ENCODE results near the gene CLEC3B. TPM values are rescaled to one million over a fixed set of nuclear protein-coding genes. Genes with fewer than 3 reads are reported as not detected.

CLEC3B gene
- polyA plus RNA-seq, 3 donors = 14.3 to 202 (median 97.2) TPM

DNA sequence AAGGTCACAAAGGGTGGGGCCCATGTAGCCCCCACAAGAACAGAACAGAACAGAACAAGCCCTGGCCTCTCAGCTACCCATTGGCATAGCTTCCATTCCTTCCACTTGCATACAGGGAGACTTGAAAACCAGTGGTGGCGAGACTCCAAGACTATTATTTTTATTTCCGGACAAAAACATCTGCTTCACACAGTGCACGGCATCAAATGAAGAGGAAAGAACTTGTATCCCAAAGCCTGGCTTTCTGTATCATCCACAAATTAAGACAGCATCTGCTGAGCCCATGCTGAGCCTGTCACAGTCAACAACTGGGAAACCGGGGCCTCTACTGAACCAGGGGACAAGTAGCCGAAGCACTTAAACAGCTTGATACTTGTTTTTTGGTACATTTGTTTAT lies 56.0 kb downstream of the CLEC3B start:
- 73 to 86% (median 77%) methylated on average over 5 of the region's 5 CpGs for WGBS, 3 donors
- no peak overlapping the region for H3K27ac ChIP-seq (ENCODE audit: low read depth, low read length)

GRCh38 chr3:45083023-45083422 lies 56.9 kb downstream of the CLEC3B start:
- H3K27ac ChIP-seq (ENCODE audit: low read depth, low read length) = no peak overlapping the region
- WGBS, 3 donors = 78 to 95% (median 85%) methylated on average over 6 of the region's 6 CpGs

DNA sequence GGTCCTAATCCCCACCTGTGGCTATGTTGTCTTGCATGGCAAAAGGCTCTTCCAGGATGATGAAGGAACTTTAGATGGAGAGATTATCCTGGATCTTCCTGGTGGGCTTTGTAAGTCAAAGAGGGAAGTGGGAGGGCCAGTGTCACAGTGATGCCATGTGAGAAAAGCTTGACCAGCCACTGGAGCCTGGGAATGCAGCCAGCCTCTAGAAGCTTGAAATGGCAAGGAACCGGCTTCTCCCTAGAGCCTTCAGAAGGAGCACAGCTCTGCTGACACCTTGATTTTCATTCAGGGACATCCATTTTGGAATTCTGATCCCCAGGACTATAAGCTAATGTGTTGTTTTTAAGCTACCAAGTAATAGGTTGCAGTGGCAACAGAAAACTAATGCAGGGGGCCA lies 58.3 kb downstream of the CLEC3B start:
- no peak overlapping the region for H3K27ac ChIP-seq (ENCODE audit: low read depth, low read length)
- 56 to 72% (median 58%) methylated on average over 1 of the region's 1 CpG for WGBS, 3 donors

DNA sequence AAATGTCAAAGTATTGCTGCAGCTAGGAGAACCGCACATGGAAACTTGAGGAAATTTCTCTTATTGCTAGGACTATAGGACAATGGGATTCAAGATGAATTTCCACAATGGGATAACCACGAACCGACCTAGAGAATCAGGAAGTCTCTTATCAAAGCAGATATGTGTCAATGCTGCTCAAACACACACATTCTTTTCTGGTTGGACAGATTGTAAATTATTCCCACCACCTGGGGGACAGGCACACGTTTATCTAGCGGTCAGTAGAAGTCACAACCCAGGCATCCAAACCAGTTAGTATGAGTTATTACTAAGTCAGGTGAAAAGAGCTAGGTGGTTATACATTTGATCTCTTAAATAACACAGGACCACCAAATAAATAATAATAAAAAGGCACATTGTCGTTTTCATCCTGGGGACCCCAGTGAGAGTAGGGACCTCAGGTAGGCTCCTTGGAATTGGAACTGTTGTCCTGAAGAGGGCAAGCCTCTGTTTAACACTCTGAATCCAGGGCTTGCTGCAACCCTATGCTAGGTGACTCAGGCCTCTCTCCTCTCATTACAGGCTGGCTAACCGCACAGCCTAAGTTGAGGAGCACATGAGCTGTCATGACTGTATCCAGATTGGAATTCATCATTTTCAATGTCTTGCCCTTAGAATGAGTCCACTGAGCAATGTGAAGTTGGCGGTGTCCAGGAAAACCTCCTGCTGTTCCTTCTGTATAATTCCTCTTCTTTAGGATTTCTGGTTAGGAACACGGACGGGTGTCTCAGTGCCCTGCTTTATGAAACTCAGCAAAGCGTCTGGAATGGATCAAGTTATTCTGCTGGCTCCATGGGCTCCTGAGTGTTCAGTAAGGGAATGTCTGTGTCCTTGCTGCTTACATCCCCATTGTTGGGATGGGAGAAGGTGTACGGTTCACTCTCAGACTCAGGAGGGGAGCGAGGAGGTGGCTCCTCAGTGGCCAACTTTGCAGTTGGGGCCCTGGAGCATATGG lies 59.0 kb downstream of the CLEC3B start:
- WGBS, 3 donors = 73 to 78% (median 75%) methylated on average over 13 of the region's 13 CpGs
- H3K27ac ChIP-seq (ENCODE audit: low read depth, low read length) = no peak overlapping the region

Other genes with a start within 250 kb of the CLEC3B start
- gene TMEM42, start 164.4 kb upstream of the CLEC3B start, polyA plus RNA-seq = 10 to 100 TPM; 10.5 to 19.2 (median 12.9) TPM
- under 1 TPM in 1 of 3 donors, not detected in 2; 0.22 TPM for gene TGM4, start 151.7 kb upstream of the CLEC3B start, polyA plus RNA-seq
- gene ZDHHC3, start 50.1 kb upstream of the CLEC3B start, polyA plus RNA-seq = 10 to 100 TPM; 17.6 to 57.5 (median 48.1) TPM
- 10 to 100 TPM; 17.1 to 24.1 (median 22.8) TPM for gene EXOSC7, start 50.1 kb upstream of the CLEC3B start, polyA plus RNA-seq
- 1 to 10 TPM in 2 of 3 donors, under 1 TPM in 1; 0.34 to 4.6 (median 1.8) TPM for gene CDCP1, start 120.1 kb downstream of the CLEC3B start, polyA plus RNA-seq
- gene TMEM158, start 200.0 kb downstream of the CLEC3B start, polyA plus RNA-seq = 1 to 10 TPM in 2 of 3 donors, under 1 TPM in 1; 0.56 to 2.6 (median 1.2) TPM

All from adipose tissue (tissue), 3 donors.